Stimulated activated CD8-positive, alpha-beta memory T cell treated with anti-CD3 and anti-CD28 coated beads, Interleukin-15, amount 100 ng/mL, for 48 hours (primary cell): ENCODE measurements around the gene LAMB2.

Experiments used
- DNase-seq, 2 donors: peaks; one replicate each; pipeline ENCODE4 v3.0.0-alpha.2; 2020; ENCODE audit warnings: low read depth in 2 of 2

Gene LAMB2

GRCh38 chr3:49161808-49162530, 29.1 kb upstream of the LAMB2 start:
- peak; percentile 11 to 31 for DNase-seq

- no peak for DNase-seq
These were observed 28.3 kb upstream of the LAMB2 start for GRCh38 chr3:49161197-49161596.

- no peak for DNase-seq
These were observed 25.9 kb upstream of the LAMB2 start for GRCh38 chr3:49158792-49159191.

GRCh38 chr3:49158103-49158709, 25.4 kb upstream of the LAMB2 start:
- DNase-seq, result peak in 1 of 2 donors; percentile 31

DNA sequence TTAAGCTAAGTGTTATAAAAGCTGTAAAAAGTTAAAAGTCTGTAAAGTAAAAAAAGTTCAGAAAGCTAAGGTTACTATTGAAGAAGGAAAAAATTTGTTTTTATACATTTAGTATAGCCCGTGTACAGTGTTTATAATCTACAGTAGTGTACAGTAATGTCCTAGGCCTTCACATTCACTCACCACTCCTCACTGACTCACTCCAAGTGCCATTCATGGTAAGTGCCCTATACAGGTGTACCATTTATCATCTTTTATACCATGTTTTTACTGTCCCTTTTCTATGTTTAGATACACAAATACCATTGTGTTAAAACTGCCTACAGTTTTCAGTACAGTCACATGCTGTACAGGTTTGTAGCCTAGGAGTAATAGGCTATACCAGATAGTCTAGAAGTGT, 24.4 kb upstream of the LAMB2 start:
- no peak for DNase-seq

- DNase-seq, result no peak
These were observed 20.6 kb upstream of the LAMB2 start for GRCh38 chr3:49153349-49153912.

- DNase-seq, result no peak
These were observed 18.8 kb upstream of the LAMB2 start for GRCh38 chr3:49151610-49152009.

DNA sequence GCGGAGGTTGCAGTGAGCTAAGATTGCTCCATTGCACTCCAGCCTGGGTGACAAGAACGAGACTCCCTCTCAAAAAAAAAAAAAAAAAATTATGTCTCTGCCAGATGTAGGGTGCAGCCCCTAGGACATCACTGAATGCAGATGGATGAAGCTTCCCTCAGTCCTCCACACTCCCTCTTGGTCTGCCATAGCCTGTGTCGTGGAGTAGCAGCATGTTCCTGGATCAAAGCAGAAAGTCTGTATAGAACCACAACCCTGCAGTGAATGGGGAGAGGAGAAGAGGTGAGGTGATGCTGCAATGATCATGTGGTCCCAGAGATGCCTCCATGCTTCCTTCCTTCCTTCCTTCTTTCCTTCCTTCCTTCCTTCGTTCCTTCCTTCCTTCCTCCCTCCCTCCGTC, 15.3 kb upstream of the LAMB2 start:
- no peak for DNase-seq

DNA sequence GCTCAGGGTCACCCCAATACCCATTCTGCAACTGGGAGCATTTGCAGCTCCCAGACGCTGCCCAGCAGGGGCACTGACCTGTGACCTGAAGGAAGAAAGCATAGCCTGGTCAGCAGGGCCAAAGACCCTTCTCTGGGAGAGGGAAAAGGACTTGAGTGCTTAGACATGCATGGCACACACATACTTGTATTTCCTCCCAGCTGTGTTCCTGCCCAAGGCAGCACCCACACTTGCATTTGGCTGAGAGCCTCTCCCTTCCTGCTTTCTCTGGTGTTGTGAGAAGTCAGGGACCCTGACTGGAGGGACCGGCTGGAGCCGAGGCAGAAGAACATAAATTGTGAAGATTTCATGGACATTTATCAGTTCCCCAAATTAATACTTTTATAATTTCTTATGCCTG, 7.2 kb upstream of the LAMB2 start:
- DNase-seq, result no peak

- DNase-seq, result no peak
These were observed 2.6 kb upstream of the LAMB2 start for GRCh38 chr3:49135499-49135898.

DNA sequence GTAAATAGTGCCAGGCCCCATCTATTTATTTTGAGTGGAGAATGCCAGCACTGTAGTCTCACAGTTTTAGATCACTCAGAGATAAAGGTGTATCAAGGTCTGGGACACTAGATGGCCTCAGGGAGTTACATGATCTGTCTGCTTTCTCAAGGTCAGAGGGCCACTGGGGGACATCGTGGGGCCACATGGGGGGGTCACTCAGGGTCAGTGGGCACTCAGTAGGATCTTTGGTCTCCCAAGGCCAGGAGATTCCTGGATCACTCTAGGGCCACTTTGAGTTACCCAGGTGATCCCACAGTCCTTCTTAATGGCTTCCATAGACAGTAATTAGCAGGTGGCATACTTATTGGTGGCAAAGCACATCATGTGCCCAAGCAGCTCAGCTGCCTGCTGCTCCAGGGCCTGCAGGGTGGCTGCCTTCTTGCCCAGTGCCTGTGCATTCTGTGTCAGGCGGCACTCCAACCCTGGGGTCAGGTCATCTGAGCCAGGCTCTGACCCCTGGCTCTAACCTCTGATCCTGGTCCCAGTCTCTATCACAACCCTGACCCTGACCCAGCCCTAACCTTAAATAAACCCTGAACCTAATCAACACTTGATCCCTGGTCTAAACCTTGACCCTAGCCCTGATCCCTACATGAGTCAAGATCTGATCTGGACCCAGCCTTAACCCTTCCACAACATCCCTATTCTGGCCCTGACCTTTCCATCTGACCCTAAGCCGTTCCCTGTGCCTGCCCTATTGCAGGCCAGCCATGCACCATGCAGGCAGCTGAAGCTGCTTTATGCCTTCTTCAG, 1.8 kb upstream of the LAMB2 start:
- no peak for DNase-seq

DNA sequence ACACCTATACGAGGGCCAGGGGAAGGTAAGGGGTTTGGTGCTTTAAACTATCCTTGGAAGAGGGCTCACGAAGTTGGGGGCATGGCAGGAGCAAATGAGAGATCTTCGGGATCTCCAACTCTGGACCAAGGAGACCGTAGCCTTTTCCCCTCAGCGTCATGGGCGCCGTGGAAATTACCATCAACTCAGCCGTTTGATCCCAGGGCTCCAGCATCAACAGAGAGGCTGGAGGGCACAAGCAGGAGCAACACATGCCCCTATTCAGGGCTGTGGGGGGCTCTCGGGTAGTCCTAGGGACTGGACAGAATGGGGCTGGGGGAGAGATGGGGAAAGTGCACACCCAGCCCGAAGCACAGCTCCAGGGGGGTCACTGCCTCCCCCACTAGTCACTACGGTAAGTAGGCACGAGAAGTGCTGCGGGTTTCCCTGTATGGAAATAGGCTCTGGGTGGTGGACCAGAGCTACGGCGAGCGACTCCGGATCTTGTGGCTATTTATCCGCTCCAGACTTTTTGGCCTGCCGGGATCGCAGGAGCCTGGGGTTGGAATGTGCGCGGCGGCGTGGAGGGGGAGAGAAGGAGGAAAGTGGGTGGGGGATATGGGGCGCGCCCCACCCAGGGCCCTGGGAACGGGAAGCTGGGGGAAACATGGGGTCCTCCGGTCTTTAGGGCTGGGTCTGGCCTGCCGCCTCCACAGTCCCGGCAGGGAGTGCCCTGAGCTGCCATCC, 539 bp upstream of the LAMB2 start:
- no peak for DNase-seq

GRCh38 chr3:49132073-49132436, 795 bp downstream of the LAMB2 start:
- no peak for DNase-seq

DNA sequence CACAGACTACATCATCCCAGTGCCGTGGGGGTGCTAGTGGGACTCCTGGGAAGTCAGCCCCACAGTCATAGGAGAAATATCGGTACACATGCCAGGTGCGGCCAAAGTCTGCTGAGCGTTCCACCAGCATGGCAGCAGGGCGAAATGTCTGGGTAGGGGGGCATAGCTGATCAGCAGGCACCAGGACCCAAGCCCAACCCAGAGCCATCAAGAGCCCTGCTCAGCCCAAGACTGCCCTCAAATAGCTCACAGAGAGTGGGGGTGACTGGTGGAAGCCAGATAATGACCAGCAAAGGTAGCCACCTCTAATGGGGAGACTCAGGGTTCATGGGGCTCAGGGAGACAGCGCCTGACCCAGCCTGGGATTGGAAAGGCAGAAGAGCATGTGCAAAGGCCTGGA, 1.3 kb downstream of the LAMB2 start:
- no peak for DNase-seq

GRCh38 chr3:49131040-49131439, 1.8 kb downstream of the LAMB2 start:
- DNase-seq, result no peak

- no peak for DNase-seq
These were observed 7.7 kb downstream of the LAMB2 start for GRCh38 chr3:49124991-49125670.

GRCh38 chr3:49124203-49124602, 8.6 kb downstream of the LAMB2 start:
- DNase-seq, result no peak

GRCh38 chr3:49123687-49124086, 9.2 kb downstream of the LAMB2 start:
- no peak for DNase-seq

GRCh38 chr3:49122886-49123545, 9.8 kb downstream of the LAMB2 start:
- no peak for DNase-seq

GRCh38 chr3:49122451-49122850, 10.4 kb downstream of the LAMB2 start:
- DNase-seq, result no peak

GRCh38 chr3:49122022-49122421, 10.8 kb downstream of the LAMB2 start:
- DNase-seq, result no peak
